HG03045 (cell line): ENCODE results near the gene FASTKD2.

Experiments
- ATAC-seq: cut with Tn5 transposase; IDR thresholded peaks from one replicate; pipeline ENCODE4 v1.9.1; 2021; ENCODE audit warnings: mild to moderate bottlenecking, moderate library complexity; ENCODE audit not compliant: unreplicated experiment

The FASTKD2 gene

GRCh38 chr2:206833291-206833690 is 67.9 kb downstream of the FASTKD2 start:
- ATAC-seq, result no peak

DNA sequence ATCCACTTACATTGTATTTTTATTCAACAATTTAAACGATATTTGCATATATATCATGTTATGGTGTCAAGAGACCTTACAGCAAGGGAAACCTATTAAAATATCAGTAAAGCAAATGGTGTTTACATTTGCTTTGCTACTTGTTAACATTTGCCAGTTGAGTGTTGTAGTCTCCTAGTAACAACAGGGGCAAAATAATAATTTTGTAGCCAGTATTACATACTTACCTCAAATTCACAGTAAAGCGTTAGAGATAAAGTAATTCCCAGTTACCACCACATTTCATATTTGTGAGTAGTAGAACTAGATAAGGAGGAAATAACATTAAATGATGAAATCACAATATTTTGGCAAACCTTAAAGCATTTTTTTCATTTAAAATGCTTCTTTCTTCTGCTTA is 71.3 kb downstream of the FASTKD2 start:
- no peak for ATAC-seq

GRCh38 chr2:206837775-206838174 is 72.4 kb downstream of the FASTKD2 start:
- no peak for ATAC-seq

DNA sequence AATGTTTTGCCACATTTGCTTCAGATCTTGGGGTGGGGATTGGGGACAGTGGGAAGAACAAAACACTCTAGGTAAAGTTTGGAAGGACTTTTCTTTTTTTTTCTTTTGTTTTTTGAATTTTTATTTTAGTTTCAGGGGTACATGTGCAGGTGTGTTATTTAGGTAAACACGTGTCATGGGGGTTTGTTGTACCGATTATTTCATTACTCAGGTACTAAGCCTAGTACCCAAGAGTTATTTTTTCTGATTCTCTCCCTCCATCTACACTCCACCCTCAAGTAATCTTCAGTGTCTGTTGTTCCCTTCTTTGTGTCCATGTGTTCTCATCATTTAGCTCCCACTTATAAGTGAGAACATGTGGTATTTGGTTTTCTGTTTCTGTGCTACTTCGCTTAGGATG is 73.3 kb downstream of the FASTKD2 start:
- no peak for ATAC-seq

- no peak for ATAC-seq
Observed at GRCh38 chr2:206840999-206841398, 75.6 kb downstream of the FASTKD2 start.
